Activated naive CD4-positive, alpha-beta T cell (primary cell): ENCODE measurements around the gene DNAH2.

ENCODE experiments used
- DNase-seq, 4 experiments: peaks; one replicate each; lab custom pipeline; 2025; lab: John Stamatoyannopoulos, UW

The DNAH2 gene

GRCh38 chr17:7820231-7820630, 102.7 kb downstream of the DNAH2 start:
- no peak for DNase-seq

GRCh38 chr17:7822126-7822525, 104.6 kb downstream of the DNAH2 start:
- no peak for DNase-seq

- DNase-seq: no peak
These were observed 106.0 kb downstream of the DNAH2 start for GRCh38 chr17:7823581-7824001.

- no peak for DNase-seq
These were observed 106.7 kb downstream of the DNAH2 start for GRCh38 chr17:7824021-7824924.

GRCh38 chr17:7825206-7825990, 107.9 kb downstream of the DNAH2 start:
- DNase-seq: no peak

GRCh38 chr17:7830616-7831015, 113.1 kb downstream of the DNAH2 start:
- DNase-seq: no peak

GRCh38 chr17:7831233-7831632, 113.7 kb downstream of the DNAH2 start:
- no peak for DNase-seq

GRCh38 chr17:7832431-7832830, 114.9 kb downstream of the DNAH2 start:
- no peak for DNase-seq

GRCh38 chr17:7833011-7833794, 115.7 kb downstream of the DNAH2 start:
- no peak for DNase-seq

GRCh38 chr17:7833795-7834541, 116.4 kb downstream of the DNAH2 start, which contains the start of gene KDM6B:
Gene KDM6B (plus strand): TSS chr17:7834217. CDS start chr17:7845555, 11,338 bp downstream.
- peak; percentile 64 to 85 (median 74) for DNase-seq

GRCh38 chr17:7834542-7834956, 117.0 kb downstream of the DNAH2 start:
- peak in 1 of 4 experiments; percentile 56 for DNase-seq

GRCh38 chr17:7834957-7835813, 117.6 kb downstream of the DNAH2 start:
- peak; percentile 72 to 86 (median 76) for DNase-seq

GRCh38 chr17:7835814-7836595, 118.5 kb downstream of the DNAH2 start:
- DNase-seq: no peak

- no peak for DNase-seq
These were observed 119.3 kb downstream of the DNAH2 start for GRCh38 chr17:7836596-7837407.

GRCh38 chr17:7837408-7838088, 120.0 kb downstream of the DNAH2 start:
- no peak for DNase-seq

- DNase-seq: no peak
These were observed 120.8 kb downstream of the DNAH2 start for GRCh38 chr17:7838090-7839075.
